Loucy (cell line): ENCODE data around the gene SDHA.

Source experiments
- H2AFZ ChIP-seq: fragments of 200-600 bp; sonication (generic); 2 replicates; pipeline ENCODE4 v1.6.0; 2016; ENCODE audit warnings: antibody characterized with exemption, mild to moderate bottlenecking, low read length, moderate library complexity
- H3F3A ChIP-seq: fragments of 200-600 bp; 2 replicates; pipeline ENCODE4 v1.6.0; 2016; ENCODE audit warnings: antibody characterized with exemption, low read depth, mild to moderate bottlenecking
- H3K27me3 ChIP-seq: fragments of 200-600 bp; sonication (generic); 2 replicates; pipeline ENCODE4 v1.6.1; 2014; ENCODE audit warnings: low read length, mild to moderate bottlenecking; ENCODE audit not compliant: insufficient read depth, poor library complexity, severe bottlenecking
- H3K36me3 ChIP-seq: fragments of 200-600 bp; sonication (generic); 2 replicates; pipeline ENCODE4 v1.6.1; 2016; ENCODE audit warnings: low read length; ENCODE audit not compliant: insufficient read depth
- H3K4me1 ChIP-seq: fragments of 200-600 bp; sonication (generic); 2 replicates; pipeline ENCODE4 v1.5.1; 2014; ENCODE audit warnings: low read length, mild to moderate bottlenecking; ENCODE audit not compliant: insufficient read depth, poor library complexity, severe bottlenecking
- H3K4me2 ChIP-seq: fragments of 200-600 bp; sonication (generic); 2 replicates; pipeline ENCODE4 v1.6.0; 2014; ENCODE audit warnings: antibody characterized with exemption, low read length, low read depth, mild to moderate bottlenecking; ENCODE audit not compliant: poor library complexity, severe bottlenecking
- H3K4me3 ChIP-seq: fragments of 200-600 bp; sonication (generic); 2 replicates; pipeline ENCODE4 v1.5.1; 2014; ENCODE audit warnings: low read length, mild to moderate bottlenecking, mixed read lengths; ENCODE audit not compliant: poor library complexity, severe bottlenecking
- H3K79me2 ChIP-seq: fragments of 200-600 bp; sonication (generic); 2 replicates; pipeline ENCODE4 v1.6.1; 2014; ENCODE audit warnings: low read length; ENCODE audit not compliant: insufficient read depth
- H3K9ac ChIP-seq: fragments of 200-600 bp; sonication (generic); 2 replicates; pipeline ENCODE4 v1.6.0; 2014; ENCODE audit warnings: mild to moderate bottlenecking, low read depth, low read length, moderate library complexity; ENCODE audit not compliant: poor library complexity, severe bottlenecking
- H3K9me2 ChIP-seq: fragments of 200-600 bp; sonication (generic); replicated peaks from 2 replicates; pipeline ENCODE4 v1.6.1; 2016; ENCODE audit warnings: low read depth, low read length, mixed read lengths
- H3K9me3 ChIP-seq: fragments of 200-600 bp; sonication (generic); 2 replicates; pipeline ENCODE4 v1.6.1; 2014; ENCODE audit warnings: mild to moderate bottlenecking, antibody characterized with exemption, low read length, low read depth; ENCODE audit not compliant: insufficient read depth
- H4K20me1 ChIP-seq: fragments of 200-600 bp; sonication (generic); 2 replicates; pipeline ENCODE4 v1.6.0; 2014; ENCODE audit warnings: antibody characterized with exemption, low read length, mild to moderate bottlenecking; ENCODE audit not compliant: insufficient read depth, poor library complexity, severe bottlenecking
- CTCF ChIP-seq: fragments of 200-600 bp; sonication (generic); conservative IDR thresholded peaks from 2 replicates; pipeline ENCODE4 v1.5.1; 2014; ENCODE audit warnings: mild to moderate bottlenecking, antibody characterized with exemption, low read length
- EZH2phosphoT487 ChIP-seq: fragments of 200-600 bp; IDR thresholded peaks from 2 replicates; pipeline ENCODE4 v1.6.1; 2018; ENCODE audit warnings: antibody characterized with exemption, mild to moderate bottlenecking, moderate library complexity, borderline replicate concordance

Gene SDHA

GRCh38 chr5:204966-205670 lies 13.0 kb upstream of the SDHA start:
- no peaks in the 10 kb centered on the region for H3K9me2 ChIP-seq
- TF ChIP-seq CTCF (no peak), EZH2phosphoT487 (no peak)
- no peak overlapping the region for H3K4me2 ChIP-seq
- H3K4me3 ChIP-seq: no peak overlapping the region
- H3K9me3 ChIP-seq: no peaks in the 10 kb centered on the region
- no peaks in the 10 kb centered on the region for H3K27me3 ChIP-seq
- peaks cover 37% of the 10 kb centered on the region for H3K79me2 ChIP-seq
- no peaks in the 10 kb centered on the region for H3F3A ChIP-seq
- H4K20me1 ChIP-seq: peaks cover 20% of the 10 kb centered on the region
- H3K9ac ChIP-seq: no peak overlapping the region
- H2AFZ ChIP-seq: no peak overlapping the region
- H3K36me3 ChIP-seq: peaks cover 37% of the 10 kb centered on the region; the same call in 1 of the 2 replicates
- H3K4me1 ChIP-seq: peaks cover 36% of the 10 kb centered on the region

- Histone ChIP-seq H4K20me1 (peaks cover 22% of the 10 kb centered on the region), H3K4me3 (no peak overlapping the region), H3K36me3 (peaks cover 37% of the 10 kb centered on the region; the same call in 1 of the 2 replicates), H3K9ac (no peak overlapping the region), H3K9me3 (no peaks in the 10 kb centered on the region), H3K4me2 (no peak overlapping the region), H2AFZ (no peak overlapping the region), H3K4me1 (peaks cover 34% of the 10 kb centered on the region), H3K27me3 (no peaks in the 10 kb centered on the region), H3K79me2 (peaks cover 41% of the 10 kb centered on the region), H3K9me2 (no peaks in the 10 kb centered on the region), H3F3A (no peaks in the 10 kb centered on the region)
- TF ChIP-seq CTCF (no peak), EZH2phosphoT487 (no peak)
Measured at GRCh38 chr5:206406-206805, 11.7 kb upstream of the SDHA start.

GRCh38 chr5:206927-207536 lies 11.1 kb upstream of the SDHA start:
- H3K4me2 ChIP-seq: no peak overlapping the region
- H3K9me2 ChIP-seq: no peaks in the 10 kb centered on the region
- TF ChIP-seq EZH2phosphoT487 (no peak), CTCF (no peak)
- peaks cover 41% of the 10 kb centered on the region for H3K79me2 ChIP-seq
- no peaks in the 10 kb centered on the region for H3K9me3 ChIP-seq
- peaks cover 22% of the 10 kb centered on the region for H4K20me1 ChIP-seq
- H3K36me3 ChIP-seq: peaks cover 37% of the 10 kb centered on the region; the same call in 1 of the 2 replicates
- H3K9ac ChIP-seq: no peak overlapping the region
- H3F3A ChIP-seq: no peaks in the 10 kb centered on the region
- peaks cover 28% of the 10 kb centered on the region for H3K4me1 ChIP-seq
- no peaks in the 10 kb centered on the region for H3K27me3 ChIP-seq
- no peak overlapping the region for H2AFZ ChIP-seq
- H3K4me3 ChIP-seq: no peak overlapping the region
